ENCODE results near the gene RNF223.

RNF223 gene

GRCh38 chr1:1024149-1024770 lies 49.8 kb downstream of the RNF223 start:
- DNase-seq (ENCODE audit: extremely low spot score) = no peak
- ChIA-PET CTCF (no interaction called here), POLR2A (interaction anchor here (0.7 to 1.2 kb wide), 2 partner anchors 35 to 249 kb away, joined by 3 read pairs; partner anchors contain the start of gene UBE2J2)
- TF ChIP-seq FOXA1 (IDR thresholded peaks at IDR 0.05) (no peak), L3MBTL2 (conservative IDR thresholded peaks at IDR 0.05) (no peak), FOXM1 (IDR thresholded peaks at IDR 0.05; ENCODE audit: borderline replicate concordance) (no peak), SUZ12 (IDR thresholded peaks at IDR 0.05) (no peak), BHLHE40 (IDR thresholded peaks at IDR 0.05; ENCODE audit: borderline replicate concordance) (no peak), SP1 (IDR thresholded peaks at IDR 0.05) (no peak), NFRKB (IDR thresholded peaks at IDR 0.05) (no peak), PKNOX1 (IDR thresholded peaks at IDR 0.05) (no peak), ARNT (IDR thresholded peaks at IDR 0.05) (no peak), HDGF (IDR thresholded peaks at IDR 0.05; ENCODE audit: borderline replicate concordance) (no peak), ZNF384 (IDR thresholded peaks at IDR 0.05) (no peak), LEF1 (IDR thresholded peaks at IDR 0.05; ENCODE audit: borderline replicate concordance) (no peak), ELF4 (IDR thresholded peaks at IDR 0.05) (no peak), CTBP1 (IDR thresholded peaks at IDR 0.05; ENCODE audit: borderline replicate concordance) (no peak), TARDBP (IDR thresholded peaks at IDR 0.05) (no peak), FOXK2 (IDR thresholded peaks at IDR 0.05) (no peak)

- no peak for DNase-seq (ENCODE audit: extremely low spot score)
- TF ChIP-seq BHLHE40 (IDR thresholded peaks at IDR 0.05; ENCODE audit: borderline replicate concordance) (no peak), SP1 (IDR thresholded peaks at IDR 0.05) (no peak), LEF1 (IDR thresholded peaks at IDR 0.05; ENCODE audit: borderline replicate concordance) (no peak), L3MBTL2 (conservative IDR thresholded peaks at IDR 0.05) (no peak), TARDBP (IDR thresholded peaks at IDR 0.05) (no peak), ARNT (IDR thresholded peaks at IDR 0.05) (no peak), ELF4 (IDR thresholded peaks at IDR 0.05) (no peak), FOXA1 (IDR thresholded peaks at IDR 0.05) (no peak), ZNF384 (IDR thresholded peaks at IDR 0.05) (no peak), SUZ12 (IDR thresholded peaks at IDR 0.05) (no peak), FOXK2 (IDR thresholded peaks at IDR 0.05) (no peak), FOXM1 (IDR thresholded peaks at IDR 0.05; ENCODE audit: borderline replicate concordance) (no peak), PKNOX1 (IDR thresholded peaks at IDR 0.05) (no peak), CTBP1 (IDR thresholded peaks at IDR 0.05; ENCODE audit: borderline replicate concordance) (no peak), NFRKB (IDR thresholded peaks at IDR 0.05) (no peak), HDGF (IDR thresholded peaks at IDR 0.05; ENCODE audit: borderline replicate concordance) (no peak)
- POLR2A ChIA-PET = interaction anchor here (0.7 to 1.2 kb wide), 2 partner anchors 36 to 250 kb away, joined by 3 read pairs; partner anchors contain the start of gene UBE2J2
- CTCF ChIA-PET = no interaction called here
Measured at GRCh38 chr1:1023700-1024099, 50.4 kb downstream of the RNF223 start.

- POLR2A ChIA-PET = interaction anchor here (0.9 kb wide), 1 partner anchor 16 kb away, joined by 3 read pairs; no protein-coding TSS in a partner anchor
Measured at GRCh38 chr1:1022302-1023009, 51.6 kb downstream of the RNF223 start.

GRCh38 chr1:1021920-1022259 lies 52.2 kb downstream of the RNF223 start:
- CTCF ChIA-PET = no interaction called here
- TF ChIP-seq FOXA1 (IDR thresholded peaks at IDR 0.05) (no peak), TARDBP (IDR thresholded peaks at IDR 0.05) (no peak), SUZ12 (IDR thresholded peaks at IDR 0.05) (no peak), CTBP1 (IDR thresholded peaks at IDR 0.05; ENCODE audit: borderline replicate concordance) (no peak), BHLHE40 (IDR thresholded peaks at IDR 0.05; ENCODE audit: borderline replicate concordance) (no peak), FOXK2 (IDR thresholded peaks at IDR 0.05) (no peak), ARNT (IDR thresholded peaks at IDR 0.05) (no peak), ZNF384 (IDR thresholded peaks at IDR 0.05) (no peak), NFRKB (IDR thresholded peaks at IDR 0.05) (no peak), FOXM1 (IDR thresholded peaks at IDR 0.05; ENCODE audit: borderline replicate concordance) (no peak)
- POLR2A ChIA-PET = interaction anchor here (0.9 kb wide), 1 partner anchor 16 kb away, joined by 3 read pairs; no protein-coding TSS in a partner anchor
- DNase-seq (ENCODE audit: extremely low spot score) = no peak

More at GRCh38 chr1:1022302-1023009, 51.6 kb downstream of the RNF223 start:
- no peak for DNase-seq (ENCODE audit: extremely low spot score)
- TF ChIP-seq SUZ12 (IDR thresholded peaks at IDR 0.05) = no peak
- no peak for TF ChIP-seq FOXK2 (IDR thresholded peaks at IDR 0.05)
- TF ChIP-seq FOXM1 (IDR thresholded peaks at IDR 0.05; ENCODE audit: borderline replicate concordance) = no peak
- no peak for TF ChIP-seq LEF1 (IDR thresholded peaks at IDR 0.05; ENCODE audit: borderline replicate concordance)
- TF ChIP-seq ELF4 (IDR thresholded peaks at IDR 0.05) = no peak
- TF ChIP-seq SP1 (IDR thresholded peaks at IDR 0.05) = no peak
- no peak for TF ChIP-seq BHLHE40 (IDR thresholded peaks at IDR 0.05; ENCODE audit: borderline replicate concordance)
- TF ChIP-seq PKNOX1 (IDR thresholded peaks at IDR 0.05) = no peak
- TF ChIP-seq FOXA1 (IDR thresholded peaks at IDR 0.05) = no peak
- TF ChIP-seq CTBP1 (IDR thresholded peaks at IDR 0.05; ENCODE audit: borderline replicate concordance) = no peak
- TF ChIP-seq NFRKB (IDR thresholded peaks at IDR 0.05) = no peak
- TF ChIP-seq L3MBTL2 (conservative IDR thresholded peaks at IDR 0.05) = no peak
- TF ChIP-seq ZNF384 (IDR thresholded peaks at IDR 0.05) = no peak
- CTCF ChIA-PET = interaction anchor here (0.6 kb wide), 1 partner anchor 42 kb away, joined by 4 read pairs; no protein-coding TSS in a partner anchor

Measured in HEK293T (cell line).